KMS-11 (cell line): ENCODE data around the gene EDA.

Experiments used
- H2AFZ ChIP-seq: fragments of 200-600 bp; sonication (generic); 2 replicates; pipeline ENCODE4 v1.6.1; 2016; ENCODE audit warnings: antibody characterized with exemption, mixed run types, low read depth
- H3K27ac ChIP-seq: fragments of 200-600 bp; sonication (generic); 2 replicates; pipeline ENCODE4 v1.6.1; 2016; ENCODE audit warnings: mild to moderate bottlenecking, mixed run types
- H3K27me3 ChIP-seq: fragments of 200-600 bp; sonication (generic); 2 replicates; pipeline ENCODE4 v1.6.1; 2017; ENCODE audit warnings: mild to moderate bottlenecking, low read depth, mixed run types, moderate library complexity; ENCODE audit not compliant: insufficient read depth
- H3K36me3 ChIP-seq: fragments of 200-600 bp; sonication (generic); 2 replicates; pipeline ENCODE4 v1.6.1; 2017; ENCODE audit warnings: mild to moderate bottlenecking, mixed run types; ENCODE audit not compliant: insufficient read depth
- H3K4me1 ChIP-seq: fragments of 200-600 bp; sonication (generic); 2 replicates; pipeline ENCODE4 v1.6.1; 2016; ENCODE audit warnings: mild to moderate bottlenecking, low read depth, mixed run types; ENCODE audit not compliant: poor library complexity, severe bottlenecking
- H3K4me2 ChIP-seq: fragments of 200-600 bp; sonication (generic); 2 replicates; pipeline ENCODE4 v1.7.0; 2016; ENCODE audit warnings: mild to moderate bottlenecking, mixed run types
- H3K4me3 ChIP-seq: fragments of 200-600 bp; sonication (generic); IDR thresholded peaks from 2 replicates; pipeline ENCODE4 v1.6.1; 2017; ENCODE audit warnings: low read depth, low read length, mixed read lengths; ENCODE audit not compliant: insufficient read depth
- H3K79me2 ChIP-seq: fragments of 200-600 bp; sonication (generic); 2 replicates; pipeline ENCODE4 v1.6.1; 2016; ENCODE audit warnings: low read depth, mixed run types; ENCODE audit not compliant: insufficient read depth
- H3K9ac ChIP-seq: fragments of 200-600 bp; sonication (generic); 2 replicates; pipeline ENCODE4 v1.6.1; 2016; ENCODE audit warnings: mild to moderate bottlenecking, mixed run types
- H4K20me1 ChIP-seq: fragments of 200-600 bp; sonication (generic); 2 replicates; pipeline ENCODE4 v1.6.1; 2016; ENCODE audit warnings: mild to moderate bottlenecking, mixed run types; ENCODE audit not compliant: insufficient read depth
- CTCF ChIP-seq: fragments of 200-600 bp; sonication (generic); conservative IDR thresholded peaks from 2 replicates; pipeline ENCODE4 v1.6.1; 2017; ENCODE audit warnings: low read depth, mild to moderate bottlenecking, antibody characterized with exemption, low read length, moderate library complexity, mixed read lengths

Gene EDA

GRCh38 chrX:69670001-69670555, 54.2 kb downstream of the EDA start:
- H3K27me3 ChIP-seq: no peaks in the 10 kb centered on the region
- H4K20me1 ChIP-seq: no peaks in the 10 kb centered on the region
- H3K79me2 ChIP-seq: no peaks in the 10 kb centered on the region
- H3K4me3 ChIP-seq: no peak overlapping the region
- no peak overlapping the region for H2AFZ ChIP-seq
- H3K4me2 ChIP-seq: no peak overlapping the region
- no peak overlapping the region for H3K9ac ChIP-seq
- H3K27ac ChIP-seq: no peak overlapping the region
- H3K36me3 ChIP-seq: no peaks in the 10 kb centered on the region
- no peaks in the 10 kb centered on the region for H3K4me1 ChIP-seq
- no peak for TF ChIP-seq CTCF

GRCh38 chrX:69674891-69675290, 59.0 kb downstream of the EDA start:
- H4K20me1 ChIP-seq: no peaks in the 10 kb centered on the region
- H3K79me2 ChIP-seq: no peaks in the 10 kb centered on the region
- no peak overlapping the region for H3K4me3 ChIP-seq
- no peak overlapping the region for H3K4me2 ChIP-seq
- H3K9ac ChIP-seq: no peak overlapping the region
- H2AFZ ChIP-seq: no peak overlapping the region
- H3K27ac ChIP-seq: no peak overlapping the region
- H3K27me3 ChIP-seq: no peaks in the 10 kb centered on the region
- TF ChIP-seq CTCF: no peak
- no peaks in the 10 kb centered on the region for H3K4me1 ChIP-seq
- no peaks in the 10 kb centered on the region for H3K36me3 ChIP-seq

GRCh38 chrX:69705818-69706217, 89.9 kb downstream of the EDA start:
- Histone ChIP-seq H3K27me3 (no peaks in the 10 kb centered on the region), H3K36me3 (no peaks in the 10 kb centered on the region), H4K20me1 (no peaks in the 10 kb centered on the region), H3K4me3 (no peak overlapping the region), H3K4me2 (no peak overlapping the region), H3K4me1 (no peaks in the 10 kb centered on the region), H2AFZ (no peak overlapping the region), H3K27ac (no peak overlapping the region), H3K79me2 (no peaks in the 10 kb centered on the region), H3K9ac (no peak overlapping the region)
- no peak for TF ChIP-seq CTCF

GRCh38 chrX:69718102-69718501, 102.2 kb downstream of the EDA start:
- no peaks in the 10 kb centered on the region for H3K79me2 ChIP-seq
- no peaks in the 10 kb centered on the region for H3K4me1 ChIP-seq
- no peaks in the 10 kb centered on the region for H3K36me3 ChIP-seq
- H3K4me2 ChIP-seq: no peak overlapping the region
- no peak overlapping the region for H3K9ac ChIP-seq
- no peak for TF ChIP-seq CTCF
- no peak overlapping the region for H2AFZ ChIP-seq
- no peak overlapping the region for H3K27ac ChIP-seq
- no peak overlapping the region for H3K4me3 ChIP-seq
- H4K20me1 ChIP-seq: no peaks in the 10 kb centered on the region
- H3K27me3 ChIP-seq: no peaks in the 10 kb centered on the region

GRCh38 chrX:69724307-69724706, 108.4 kb downstream of the EDA start:
- Histone ChIP-seq H3K27me3 (no peaks in the 10 kb centered on the region), H3K27ac (no peak overlapping the region), H3K79me2 (no peaks in the 10 kb centered on the region), H3K36me3 (no peaks in the 10 kb centered on the region), H4K20me1 (no peaks in the 10 kb centered on the region), H2AFZ (no peak overlapping the region), H3K4me1 (no peaks in the 10 kb centered on the region), H3K4me3 (no peak overlapping the region), H3K9ac (no peak overlapping the region), H3K4me2 (no peak overlapping the region)
- TF ChIP-seq CTCF: no peak
